Measurements from ENCODE around the gene FITM2. TPM values are rescaled to one million over a fixed set of nuclear protein-coding genes. Genes with fewer than 3 reads are reported as not detected.
A peak's percentile ranks its signal among the peaks of the same experiment; 100 is the strongest.

Gene FITM2
- total RNA-seq, 1 donor: 11.0 TPM

- no peak overlapping the region for H3K4me3 ChIP-seq (ENCODE audit: low read depth, low read length)
- no peak for DNase-seq (ENCODE audit: low read depth)
- no peak for TF ChIP-seq CTCF (IDR thresholded peaks at IDR 0.05; ENCODE audit: insufficient read depth, low read length)
Measured at GRCh38 chr20:44255942-44256341, 55.1 kb downstream of the FITM2 start.

GRCh38 chr20:44254073-44254472 lies 56.9 kb downstream of the FITM2 start:
- H3K4me3 ChIP-seq (ENCODE audit: low read depth, low read length): no peak overlapping the region

GRCh38 chr20:44253528-44253927 lies 57.5 kb downstream of the FITM2 start:
- DNase-seq (ENCODE audit: low read depth): no peak
- no peak overlapping the region for H3K4me3 ChIP-seq (ENCODE audit: low read depth, low read length)
- TF ChIP-seq CTCF (IDR thresholded peaks at IDR 0.05; ENCODE audit: insufficient read depth, low read length): peak; percentile 7

More at GRCh38 chr20:44254073-44254472, 56.9 kb downstream of the FITM2 start:
- no peak for TF ChIP-seq CTCF (IDR thresholded peaks at IDR 0.05; ENCODE audit: insufficient read depth, low read length)
- no peak for DNase-seq (ENCODE audit: low read depth)

Small RNA genes within 50 kb of the gene (small RNA-seq; reads per million reads assigned to genes)
- gene RF00019: not detected

Other genes starting within 250 kb of the FITM2 start
- under 0.01 and 0.82 TPM in 2 replicates for gene JPH2, start 124.0 kb downstream of the FITM2 start, total RNA-seq (ENCODE audit: low replicate concordance)
- 12.6 and 45.1 TPM in 2 replicates for gene OSER1, start 100.4 kb downstream of the FITM2 start, total RNA-seq (ENCODE audit: low replicate concordance)
- 0.18 and 0.90 TPM in 2 replicates for gene GDAP1L1, start 63.9 kb downstream of the FITM2 start, total RNA-seq (ENCODE audit: low replicate concordance)
- gene R3HDML, start 25.8 kb upstream of the FITM2 start, total RNA-seq (ENCODE audit: low replicate concordance): not detected in 2 replicates
- not detected in 2 replicates for gene HNF4A, start 44.5 kb upstream of the FITM2 start, total RNA-seq (ENCODE audit: low replicate concordance)
- 11.1 and 18.0 TPM in 2 replicates for gene TTPAL, start 164.7 kb upstream of the FITM2 start, total RNA-seq (ENCODE audit: low replicate concordance)
- 113 and 160 TPM in 2 replicates for gene SERINC3, start 210.9 kb upstream of the FITM2 start, total RNA-seq (ENCODE audit: low replicate concordance)

Data from fibroblast of the aortic adventitia (primary cell).